B cell (primary cell): ENCODE measurements around the gene HMG20A.

Experiments used
- EZH2 ChIP-seq: IDR thresholded peaks from 2 replicates; pipeline ENCODE4 v1.6.1; 2012; ENCODE audit warnings: borderline replicate concordance, low read depth, mild to moderate bottlenecking, moderate library complexity, low read length; ENCODE audit not compliant: insufficient read depth, poor library complexity, severe bottlenecking
- TF ChIP-seq, protein P1 (sequence below): fragments of 200-600 bp; IDR thresholded peaks from one replicate; pipeline ENCODE4 v1.8.0; 2022; ENCODE audit warnings: antibody characterized with exemption, mild to moderate bottlenecking

DNA sequence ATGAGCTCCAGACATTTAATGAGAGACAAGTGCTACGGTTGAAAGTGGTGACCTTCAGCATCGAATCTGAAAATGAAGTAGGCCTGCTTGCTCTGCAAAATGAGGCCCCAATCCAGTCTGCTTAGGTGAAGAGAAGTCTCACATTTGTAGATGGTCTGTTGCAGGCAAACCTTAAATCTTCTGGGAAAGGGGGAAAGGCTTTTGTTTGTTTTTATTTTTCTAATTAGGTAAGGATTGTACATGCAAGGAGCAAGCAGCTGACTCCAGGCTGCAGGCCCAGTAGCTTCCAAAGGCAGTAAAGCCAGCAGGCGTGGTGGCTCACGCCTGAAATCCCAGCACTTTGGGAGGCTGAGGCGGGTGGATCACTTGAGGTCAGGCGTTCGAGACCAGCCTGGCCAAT lies 74.3 kb downstream of the HMG20A start:
- no peak for TF ChIP-seq EZH2
- TF ChIP-seq, protein P1, sequence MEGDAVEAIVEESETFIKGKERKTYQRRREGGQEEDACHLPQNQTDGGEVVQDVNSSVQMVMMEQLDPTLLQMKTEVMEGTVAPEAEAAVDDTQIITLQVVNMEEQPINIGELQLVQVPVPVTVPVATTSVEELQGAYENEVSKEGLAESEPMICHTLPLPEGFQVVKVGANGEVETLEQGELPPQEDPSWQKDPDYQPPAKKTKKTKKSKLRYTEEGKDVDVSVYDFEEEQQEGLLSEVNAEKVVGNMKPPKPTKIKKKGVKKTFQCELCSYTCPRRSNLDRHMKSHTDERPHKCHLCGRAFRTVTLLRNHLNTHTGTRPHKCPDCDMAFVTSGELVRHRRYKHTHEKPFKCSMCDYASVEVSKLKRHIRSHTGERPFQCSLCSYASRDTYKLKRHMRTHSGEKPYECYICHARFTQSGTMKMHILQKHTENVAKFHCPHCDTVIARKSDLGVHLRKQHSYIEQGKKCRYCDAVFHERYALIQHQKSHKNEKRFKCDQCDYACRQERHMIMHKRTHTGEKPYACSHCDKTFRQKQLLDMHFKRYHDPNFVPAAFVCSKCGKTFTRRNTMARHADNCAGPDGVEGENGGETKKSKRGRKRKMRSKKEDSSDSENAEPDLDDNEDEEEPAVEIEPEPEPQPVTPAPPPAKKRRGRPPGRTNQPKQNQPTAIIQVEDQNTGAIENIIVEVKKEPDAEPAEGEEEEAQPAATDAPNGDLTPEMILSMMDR, result no peak
